SK-N-SH treated with all-trans-retinoic acid at 6 μM for 48 hours (cell line): ENCODE measurements around the gene AP1G1.

Experiments used
- ATAC-seq: fragments of 200-7000 bp; cut with Tn5 transposase; 3 replicates; pipeline ENCODE4 v1.9.1; 2020; ENCODE audit warnings: mild to moderate bottlenecking, moderate library complexity
- ARNTL ChIP-seq: fragments of 450-650 bp; formaldehyde crosslinking; IDR thresholded peaks from 2 replicates; pipeline ENCODE4 v1.5.0; 2020; ENCODE audit warnings: low read depth, mild to moderate bottlenecking, moderate library complexity, borderline replicate concordance
- BACH2 ChIP-seq: fragments of 250-450 bp; sonication (Bioruptor Pico); IDR thresholded peaks from 2 replicates; pipeline ENCODE4 v1.9.0; 2021; ENCODE audit warnings: mild to moderate bottlenecking, borderline replicate concordance
- CREB5 ChIP-seq: fragments of 250-450 bp; sonication (Bioruptor Pico); IDR thresholded peaks from 2 replicates; pipeline ENCODE4 v1.5.1; 2020; ENCODE audit warnings: low read depth, mild to moderate bottlenecking, moderate library complexity
- CSRNP3 ChIP-seq: fragments of 250-450 bp; sonication (Bioruptor Pico); IDR thresholded peaks from 2 replicates; pipeline ENCODE4 v1.5.1; 2021; ENCODE audit warnings: mild to moderate bottlenecking, moderate library complexity
- ESRRG ChIP-seq: fragments of 250-450 bp; sonication (Bioruptor Pico); IDR thresholded peaks from 2 replicates; pipeline ENCODE4 v1.6.1; 2021; ENCODE audit warnings: mild to moderate bottlenecking
- GLIS3 ChIP-seq: fragments of 250-450 bp; sonication (Bioruptor Pico); IDR thresholded peaks from 2 replicates; pipeline ENCODE4 v1.5.0; 2020; ENCODE audit warnings: mild to moderate bottlenecking, moderate library complexity
- ISL1 ChIP-seq: fragments of 250-450 bp; sonication (Bioruptor Pico); IDR thresholded peaks from 2 replicates; pipeline ENCODE4 v2.1.2; 2022; ENCODE audit warnings: mild to moderate bottlenecking, moderate library complexity
- PATZ1 ChIP-seq: fragments of 250-450 bp; sonication (Bioruptor Pico); IDR thresholded peaks from 2 replicates; pipeline ENCODE4 v1.8.0; 2020; ENCODE audit warnings: mild to moderate bottlenecking, moderate library complexity, borderline replicate concordance
- POU6F1 ChIP-seq: fragments of 250-450 bp; sonication (Bioruptor Pico); IDR thresholded peaks from 2 replicates; pipeline ENCODE4 v1.8.0; 2021; ENCODE audit warnings: low read depth, mild to moderate bottlenecking, moderate library complexity, borderline replicate concordance
- PPARA ChIP-seq: fragments of 250-450 bp; sonication (Bioruptor Pico); IDR thresholded peaks from 2 replicates; pipeline ENCODE4 v1.5.0; 2020; ENCODE audit warnings: mild to moderate bottlenecking, borderline replicate concordance
- RARB ChIP-seq: fragments of 250-450 bp; sonication (Bioruptor Pico); IDR thresholded peaks from 2 replicates; pipeline ENCODE4 v1.8.0; 2021; ENCODE audit warnings: mild to moderate bottlenecking, moderate library complexity
- SNAI2 ChIP-seq: fragments of 250-450 bp; sonication (Bioruptor Pico); IDR thresholded peaks from 2 replicates; pipeline ENCODE4 v1.5.0; 2020; ENCODE audit warnings: mild to moderate bottlenecking, moderate library complexity
- TCF4 ChIP-seq: fragments of 250-450 bp; sonication (Bioruptor Pico); IDR thresholded peaks from 2 replicates; pipeline ENCODE4 v1.8.0; 2021; ENCODE audit warnings: mild to moderate bottlenecking, moderate library complexity, borderline replicate concordance
- TSHZ2 ChIP-seq: fragments of 250-450 bp; sonication (Bioruptor Pico); IDR thresholded peaks from 2 replicates; pipeline ENCODE4 v1.5.0; 2020; ENCODE audit warnings: mild to moderate bottlenecking, moderate library complexity
- ZC3H10 ChIP-seq: fragments of 250-450 bp; sonication (Bioruptor Pico); IDR thresholded peaks from 2 replicates; pipeline ENCODE4 v1.5.1; 2021; ENCODE audit warnings: mild to moderate bottlenecking, moderate library complexity
- ZFP3 ChIP-seq: fragments of 250-450 bp; sonication (Bioruptor Pico); IDR thresholded peaks from 2 replicates; pipeline ENCODE4 v1.5.0; 2020; ENCODE audit warnings: mild to moderate bottlenecking, moderate library complexity
- ZFP30 ChIP-seq: fragments of 450-650 bp; formaldehyde crosslinking; IDR thresholded peaks from 2 replicates; pipeline ENCODE4 v1.5.0; 2022; ENCODE audit warnings: mild to moderate bottlenecking, moderate library complexity
- ZNF565 ChIP-seq: fragments of 450-650 bp; formaldehyde crosslinking; conservative IDR thresholded peaks from 2 replicates; pipeline ENCODE4 v1.5.0; 2020; ENCODE audit warnings: low read depth, mild to moderate bottlenecking, moderate library complexity
- ZNF70 ChIP-seq: fragments of 450-650 bp; formaldehyde crosslinking; IDR thresholded peaks from 2 replicates; pipeline ENCODE4 v1.5.0; 2020; ENCODE audit warnings: mild to moderate bottlenecking, moderate library complexity

AP1G1 gene

GRCh38 chr16:71712501-71712900 is 96.1 kb downstream of the AP1G1 start:
- TF ChIP-seq PATZ1 (CRISPR knock-in tag): no peak
- TF ChIP-seq ZFP30 (CRISPR knock-in tag): no peak
- no peak for TF ChIP-seq CREB5 (CRISPR knock-in tag)
- TF ChIP-seq, all 23 proteins: peak for 0
- ATAC-seq: no peak

GRCh38 chr16:71711789-71712188 is 96.8 kb downstream of the AP1G1 start:
- TF ChIP-seq SNAI2 (CRISPR knock-in tag) (no peak), ESRRG (CRISPR knock-in tag) (no peak), GLIS3 (CRISPR knock-in tag) (no peak), ISL1 (CRISPR knock-in tag) (no peak), TSHZ2 (CRISPR knock-in tag) (no peak), ZFP30 (CRISPR knock-in tag) (no peak)
- ATAC-seq: no peak

GRCh38 chr16:71709229-71709781 is 99.3 kb downstream of the AP1G1 start:
- ATAC-seq: peak; percentile 71
- no peak for TF ChIP-seq BACH2 (CRISPR knock-in tag)

GRCh38 chr16:71708696-71709095 is 99.9 kb downstream of the AP1G1 start:
- ATAC-seq: no peak
- TF ChIP-seq ESRRG (CRISPR knock-in tag) (no peak), ZC3H10 (no peak), CSRNP3 (no peak), ZNF565 (CRISPR knock-in tag) (no peak), BACH2 (CRISPR knock-in tag) (no peak), SNAI2 (CRISPR knock-in tag) (no peak), CREB5 (CRISPR knock-in tag) (no peak), TCF4 (CRISPR knock-in tag) (no peak), PATZ1 (CRISPR knock-in tag) (no peak), RARB (no peak), ZFP3 (no peak), PPARA (CRISPR knock-in tag) (no peak), POU6F1 (no peak), ARNTL (no peak), ZFP30 (CRISPR knock-in tag) (no peak), ZNF70 (CRISPR knock-in tag) (no peak)
